Measurements from ENCODE around the gene LYRM4. TPM values are rescaled to one million over a fixed set of nuclear protein-coding genes. Genes with fewer than 3 reads are reported as not detected.

Gene LYRM4
- total RNA-seq, 1 donor from 2014 or later, result 39.3 TPM

- TF ChIP-seq CTCF (conservative IDR thresholded peaks at IDR 0.05), result no peak
- Mint-ChIP-seq H3K27me3 (ENCODE audit: low read depth) (no peaks in the 10 kb centered on the region), H3K4me1 (peaks cover 9% of the 10 kb centered on the region), H3K9me3 (no peaks in the 10 kb centered on the region), H3K36me3 (ENCODE audit: low read depth) (peaks cover 2% of the 10 kb centered on the region), H3K4me3 (no peak overlapping the region), H3K27ac (ENCODE audit: unreplicated experiment) (no peak overlapping the region)
- no peak for DNase-seq (ENCODE audit: low read depth, low spot score)
These were observed 15.8 kb upstream of the LYRM4 start for GRCh38 chr6:5276581-5276980.

GRCh38 chr6:5275497-5275896 lies 14.7 kb upstream of the LYRM4 start:
- TF ChIP-seq CTCF (conservative IDR thresholded peaks at IDR 0.05), result no peak
- Mint-ChIP-seq H3K9me3 (no peaks in the 10 kb centered on the region), H3K36me3 (ENCODE audit: low read depth) (peaks cover 2% of the 10 kb centered on the region), H3K4me3 (no peak overlapping the region), H3K4me1 (peaks cover 9% of the 10 kb centered on the region), H3K27ac (ENCODE audit: unreplicated experiment) (no peak overlapping the region), H3K27me3 (ENCODE audit: low read depth) (no peaks in the 10 kb centered on the region)
- no peak for DNase-seq (ENCODE audit: low read depth, low spot score)

- no peak for TF ChIP-seq CTCF (conservative IDR thresholded peaks at IDR 0.05)
- Mint-ChIP-seq H3K4me3 (no peak overlapping the region), H3K27me3 (ENCODE audit: low read depth) (no peaks in the 10 kb centered on the region), H3K27ac (ENCODE audit: unreplicated experiment) (no peak overlapping the region), H3K36me3 (ENCODE audit: low read depth) (peaks cover 4% of the 10 kb centered on the region), H3K4me1 (peaks cover 9% of the 10 kb centered on the region), H3K9me3 (no peaks in the 10 kb centered on the region)
- DNase-seq (ENCODE audit: low read depth, low spot score), result no peak
These were observed 13.5 kb upstream of the LYRM4 start for GRCh38 chr6:5274231-5274630.

- no peak for DNase-seq (ENCODE audit: low read depth, low spot score)
- Mint-ChIP-seq H3K27me3 (ENCODE audit: low read depth) (no peaks in the 10 kb centered on the region), H3K4me3 (no peak overlapping the region), H3K27ac (ENCODE audit: unreplicated experiment) (no peak overlapping the region), H3K36me3 (ENCODE audit: low read depth) (peaks cover 15% of the 10 kb centered on the region), H3K9me3 (peaks cover 2% of the 10 kb centered on the region), H3K4me1 (peaks cover 3% of the 10 kb centered on the region)
- no peak for TF ChIP-seq CTCF (conservative IDR thresholded peaks at IDR 0.05)
These were observed 11.2 kb upstream of the LYRM4 start for GRCh38 chr6:5271926-5272325.

GRCh38 chr6:5270093-5270680 lies 9.4 kb upstream of the LYRM4 start:
- TF ChIP-seq CTCF (conservative IDR thresholded peaks at IDR 0.05), result no peak

More at GRCh38 chr6:5270093-5270680, 9.4 kb upstream of the LYRM4 start:
- Mint-ChIP-seq H3K4me1 (no peaks in the 10 kb centered on the region), H3K27me3 (ENCODE audit: low read depth) (no peaks in the 10 kb centered on the region), H3K4me3 (no peak overlapping the region), H3K9me3 (peaks cover 2% of the 10 kb centered on the region), H3K36me3 (ENCODE audit: low read depth) (peaks cover 19% of the 10 kb centered on the region), H3K27ac (ENCODE audit: unreplicated experiment) (no peak overlapping the region)
- no peak for DNase-seq (ENCODE audit: low read depth, low spot score)

Data from neural crest cell (in vitro differentiated cells).